ENCODE data around the gene STXBP1. TPM values are rescaled to one million over a fixed set of nuclear protein-coding genes. Genes with fewer than 3 reads are reported as not detected.

The STXBP1 gene
- total RNA-seq, 1 donor: 19.9 TPM

DNA sequence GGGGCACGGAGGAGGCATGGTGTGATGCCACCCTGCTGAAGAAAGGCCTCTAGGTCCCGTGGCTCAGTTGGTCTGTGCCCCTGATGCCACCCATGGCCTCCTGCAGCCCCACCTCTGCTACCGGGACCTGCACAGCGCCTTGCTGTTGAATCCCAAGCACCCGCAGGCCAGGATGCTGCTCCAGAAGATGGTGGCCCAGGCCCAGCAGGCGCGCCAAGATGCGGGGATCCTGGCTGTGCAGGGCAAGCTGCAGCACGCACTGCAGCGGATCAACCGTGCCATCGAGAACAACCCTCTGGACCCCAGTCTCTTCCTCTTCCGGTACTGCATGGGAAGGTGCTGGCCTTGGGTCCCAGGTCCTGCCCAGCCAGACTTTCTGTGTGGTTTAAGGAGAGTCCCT lies 110.9 kb downstream of the STXBP1 start:
- TF ChIP-seq CTCF (IDR thresholded peaks at IDR 0.05; ENCODE audit: insufficient read depth, low read depth, low read length): no peak
- no peak for DNase-seq (ENCODE audit: low read depth)
- H3K4me3 ChIP-seq (ENCODE audit: low read depth, low read length): no peak overlapping the region

GRCh38 chr9:127723444-127723843 lies 111.4 kb downstream of the STXBP1 start:
- no peak for TF ChIP-seq CTCF (IDR thresholded peaks at IDR 0.05; ENCODE audit: insufficient read depth, low read depth, low read length)
- DNase-seq (ENCODE audit: low read depth): no peak
- H3K4me3 ChIP-seq (ENCODE audit: low read depth, low read length): no peak overlapping the region

DNA sequence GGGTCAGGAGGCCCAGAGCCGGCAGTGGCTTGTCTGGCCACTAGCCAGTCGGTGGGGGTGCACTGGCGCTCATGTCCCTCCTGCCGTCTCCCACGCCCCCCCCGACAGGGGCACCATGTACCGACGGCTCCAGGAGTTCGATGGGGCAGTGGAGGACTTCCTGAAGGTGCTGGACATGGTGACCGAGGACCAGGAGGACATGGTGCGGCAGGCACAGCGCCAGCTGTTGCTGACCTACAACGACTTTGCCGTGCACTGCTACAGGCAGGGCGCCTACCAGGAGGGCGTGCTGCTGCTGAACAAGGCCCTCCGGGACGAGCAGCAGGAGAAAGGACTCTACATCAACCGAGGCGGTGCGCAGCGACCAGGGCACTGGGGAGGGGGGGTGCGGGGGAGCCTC lies 111.9 kb downstream of the STXBP1 start:
- H3K4me3 ChIP-seq (ENCODE audit: low read depth, low read length): no peak overlapping the region
- no peak for TF ChIP-seq CTCF (IDR thresholded peaks at IDR 0.05; ENCODE audit: insufficient read depth, low read depth, low read length)

DNA sequence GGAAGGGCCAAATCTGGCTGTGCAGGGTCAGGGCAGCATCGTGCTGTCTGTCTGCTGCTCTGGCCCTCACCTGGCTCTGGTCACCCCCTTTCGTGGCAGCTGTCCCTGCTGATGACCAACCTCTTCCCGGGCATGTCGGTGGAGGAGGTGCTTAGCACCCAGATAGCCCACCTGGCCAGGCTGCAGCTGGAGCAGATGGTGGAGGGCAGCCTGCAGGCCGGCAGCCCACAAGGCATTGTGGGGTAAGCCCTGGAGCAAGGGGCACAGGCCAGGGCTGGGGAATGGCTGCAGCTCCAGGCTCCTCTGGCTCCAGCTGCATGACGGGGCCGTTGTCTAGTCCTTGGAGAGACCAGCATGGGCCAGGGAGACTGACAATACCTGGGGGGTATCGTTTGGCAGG lies 114.8 kb downstream of the STXBP1 start:
- no peak for TF ChIP-seq CTCF (IDR thresholded peaks at IDR 0.05; ENCODE audit: insufficient read depth, low read depth, low read length)
- DNase-seq (ENCODE audit: low read depth): no peak
- no peak overlapping the region for H3K4me3 ChIP-seq (ENCODE audit: low read depth, low read length)

More for the DNA sequence above, 111.9 kb downstream of the STXBP1 start:
- DNase-seq (ENCODE audit: low read depth): no peak

GRCh38 chr9:127728808-127729207 lies 116.7 kb downstream of the STXBP1 start:
- no peak for TF ChIP-seq CTCF (IDR thresholded peaks at IDR 0.05; ENCODE audit: insufficient read depth, low read depth, low read length)
- no peak for DNase-seq (ENCODE audit: low read depth)
- H3K4me3 ChIP-seq (ENCODE audit: low read depth, low read length): no peak overlapping the region

GRCh38 chr9:127729522-127730256 lies 117.6 kb downstream of the STXBP1 start:
- no peak for DNase-seq (ENCODE audit: low read depth)
- no peak overlapping the region for H3K4me3 ChIP-seq (ENCODE audit: low read depth, low read length)
- no peak for TF ChIP-seq CTCF (IDR thresholded peaks at IDR 0.05; ENCODE audit: insufficient read depth, low read depth, low read length)

DNA sequence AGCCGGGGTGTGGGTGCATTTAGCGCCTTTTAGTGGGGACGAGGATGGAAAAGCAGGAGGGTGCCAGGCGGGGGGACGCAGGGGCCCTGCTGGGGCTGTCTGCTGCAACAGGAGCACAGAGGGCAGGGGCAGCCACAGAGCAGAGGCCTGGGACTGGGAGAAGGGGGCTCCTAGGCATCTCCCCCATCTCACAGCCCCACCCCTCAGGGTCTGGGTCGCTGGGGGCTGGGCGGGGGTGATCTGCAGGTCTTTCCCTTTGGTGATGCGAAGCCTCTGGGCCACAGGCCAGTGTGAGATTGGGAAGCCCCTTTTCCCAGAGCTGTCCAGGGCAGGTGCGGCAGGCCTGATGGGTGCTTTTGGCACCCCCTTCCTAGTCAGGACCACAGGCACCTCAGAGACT lies 118.2 kb downstream of the STXBP1 start:
- DNase-seq (ENCODE audit: low read depth): no peak
- no peak overlapping the region for H3K4me3 ChIP-seq (ENCODE audit: low read depth, low read length)
- TF ChIP-seq CTCF (IDR thresholded peaks at IDR 0.05; ENCODE audit: insufficient read depth, low read depth, low read length): no peak

Measured in fibroblast of villous mesenchyme (primary cell).